Natural killer cell (primary cell): ENCODE data around the gene EXOSC1. TPM values are rescaled to one million over a fixed set of nuclear protein-coding genes. Genes with fewer than 3 reads are reported as not detected.

Source experiments
- ATAC-seq, 3 donors: fragments of 150-1000 bp in 2 of 3; fragments of 200-7000 bp in 1 of 3; cut with Tn5 transposase; 1 replicate in 1 of 3; 2 replicates in 2 of 3; pipeline ENCODE4 v1.10.0; 2021; ENCODE audit warnings: mild to moderate bottlenecking in 2 of 3, moderate library complexity in 2 of 3
- DNase-seq, 2 donors: peaks; one replicate each; pipeline versions ENCODE4 v3.0.0 to v3.0.0-alpha.2; 2013 to 2021; ENCODE audit warnings: mixed read lengths in 1 of 2
- H3K27ac ChIP-seq: one replicate; pipeline ENCODE4 v1.5.1; 2013; ENCODE audit warnings: mild to moderate bottlenecking, low read length
- H3K27me3 ChIP-seq: one replicate; pipeline ENCODE4 v1.6.1; 2013; ENCODE audit warnings: low read length; ENCODE audit not compliant: control insufficient read depth, insufficient read depth
- H3K36me3 ChIP-seq: one replicate; pipeline ENCODE4 v1.6.1; 2013; ENCODE audit warnings: low read length; ENCODE audit not compliant: control insufficient read depth, insufficient read depth
- H3K4me1 ChIP-seq: one replicate; pipeline ENCODE4 v1.6.1; 2013; ENCODE audit warnings: low read length; ENCODE audit not compliant: control insufficient read depth, insufficient read depth
- H3K4me3 ChIP-seq: one replicate; pipeline ENCODE4 v1.5.1; 2013; ENCODE audit warnings: low read length
- H3K9me3 ChIP-seq: one replicate; pipeline ENCODE4 v1.6.1; 2013; ENCODE audit warnings: low read length; ENCODE audit not compliant: control insufficient read depth, insufficient read depth
- H3K27ac Mint-ChIP-seq, 2 donors: one replicate each; pipeline ENCODE4 v1.8.0; 2022; ENCODE audit warnings: mild to moderate bottlenecking in 2 of 2, mixed read lengths in 2 of 2, moderate library complexity in 1 of 2
- H3K27me3 Mint-ChIP-seq, 2 donors: one replicate each; pipeline ENCODE4 v1.8.0; 2022; ENCODE audit warnings: low read depth in 2 of 2, mixed read lengths in 2 of 2
- H3K36me3 Mint-ChIP-seq: one replicate; pipeline ENCODE4 v1.8.0; 2022; ENCODE audit warnings: mixed read lengths
- H3K4me1 Mint-ChIP-seq, 2 donors: one replicate each; pipeline ENCODE4 v1.8.0; 2022; ENCODE audit warnings: mixed read lengths in 2 of 2
- H3K4me3 Mint-ChIP-seq: one replicate; pipeline ENCODE4 v1.8.0; 2022; ENCODE audit warnings: mild to moderate bottlenecking, moderate library complexity, mixed read lengths
- H3K9me3 Mint-ChIP-seq, 2 donors: one replicate each; pipeline ENCODE4 v1.8.0; 2022; ENCODE audit warnings: mixed read lengths in 2 of 2
- CTCF ChIP-seq: fragments of 200-600 bp; IDR thresholded peaks from one replicate; pipeline ENCODE4 v1.8.0; 2022; ENCODE audit warnings: antibody characterized with exemption
- WGBS: methylation state at CpG from one replicate; pipeline ENCODE4 v1.1.7; 2013; ENCODE audit warnings: missing lambda C conversion rate; ENCODE audit not compliant: insufficient coverage; 5-methylcytosine and 5-hydroxymethylcytosine counted together
- intact Hi-C: fragments of 100-400 bp; cut with micrococcal nuclease; formaldehyde crosslinking; loops from one replicate; pipeline ENCODE4 v1.14.2; 2022
- total RNA-seq, 4 donors: library from RNA; stranded (reverse); fragments of 120-200 nt in 1 of 4; gene quantifications; one replicate each; pipeline versions ENCODE4 v1.2.3 to v1.2.4, GENCODE V29; 2013 to 2022

The EXOSC1 gene
- total RNA-seq, 3 donors from 2014 or later (not counting 1 experiment from before 2014, with no cell fraction given), result 36.9 to 44.4 (median 37.6) TPM

GRCh38 chr10:97390091-97390490 is 55.7 kb downstream of the EXOSC1 start:
- Histone ChIP-seq H3K4me3 (no peak overlapping the region), H3K4me1 (no peaks in the 10 kb centered on the region), H3K9me3 (no peaks in the 10 kb centered on the region), H3K27ac (no peak overlapping the region), H3K27me3 (no peaks in the 10 kb centered on the region), H3K36me3 (peaks cover 30% of the 10 kb centered on the region)
- H3K4me1 Mint-ChIP-seq, result no peaks in the 10 kb centered on the region
- no peak for TF ChIP-seq CTCF
- no peaks in the 10 kb centered on the region for H3K27me3 Mint-ChIP-seq
- intact Hi-C loops, result no loop called here
- no peak overlapping the region for H3K4me3 Mint-ChIP-seq
- peak in 1 of 3 donors; percentile 39 for ATAC-seq
- DNase-seq, result no peak
- WGBS, result 95% methylated on average over 5 of the region's 5 CpGs
- H3K27ac Mint-ChIP-seq, result no peak overlapping the region
- H3K9me3 Mint-ChIP-seq, result no peaks in the 10 kb centered on the region
- H3K36me3 Mint-ChIP-seq, result no peaks in the 10 kb centered on the region

GRCh38 chr10:97388152-97388551 is 57.7 kb downstream of the EXOSC1 start:
- DNase-seq (no peak), ATAC-seq (peak in 1 of 3 donors; percentile 21)
- no peak for TF ChIP-seq CTCF
- Histone ChIP-seq H3K36me3 (peaks cover 25% of the 10 kb centered on the region), H3K9me3 (no peaks in the 10 kb centered on the region), H3K27me3 (no peaks in the 10 kb centered on the region), H3K4me1 (no peaks in the 10 kb centered on the region), H3K4me3 (no peak overlapping the region), H3K27ac (no peak overlapping the region)
- H3K4me1 Mint-ChIP-seq, result no peaks in the 10 kb centered on the region
- H3K9me3 Mint-ChIP-seq, result no peaks in the 10 kb centered on the region
- no peak overlapping the region for H3K27ac Mint-ChIP-seq
- no peaks in the 10 kb centered on the region for H3K27me3 Mint-ChIP-seq
- no peak overlapping the region for H3K4me3 Mint-ChIP-seq
- H3K36me3 Mint-ChIP-seq, result no peaks in the 10 kb centered on the region
- intact Hi-C loops, result no loop called here
- 92% methylated on average over 5 of the region's 5 CpGs for WGBS

Other genes with a start within 250 kb of the EXOSC1 start
- 10 to 100 TPM; 22.6 to 23.3 (median 22.7) TPM for gene ARHGAP19, start 153.4 kb downstream of the EXOSC1 start, total RNA-seq
- gene FRAT1, start 126.7 kb downstream of the EXOSC1 start, total RNA-seq, result 10 to 100 TPM; 26.0 to 45.0 (median 32.1) TPM
- gene FRAT2, start 111.3 kb downstream of the EXOSC1 start, total RNA-seq, result 10 to 100 TPM; 18.7 to 23.4 (median 22.2) TPM
- gene RRP12, start 44.7 kb downstream of the EXOSC1 start, total RNA-seq, result 100 to 1,000 TPM in 1 of 3 donors, 10 to 100 TPM in 2; 60.1 to 234 (median 79.2) TPM
- gene PGAM1, start 19.8 kb downstream of the EXOSC1 start, total RNA-seq, result 100 to 1,000 TPM in 1 of 3 donors, 10 to 100 TPM in 2; 92.6 to 104 (median 96.0) TPM
- gene ZDHHC16, start 169 bp upstream of the EXOSC1 start, total RNA-seq, result 10 to 100 TPM; 11.3 to 18.7 (median 12.7) TPM
- gene MMS19, start 52.4 kb upstream of the EXOSC1 start, total RNA-seq, result 10 to 100 TPM; 53.8 to 68.4 (median 61.7) TPM
- gene UBTD1, start 52.9 kb upstream of the EXOSC1 start, total RNA-seq, result 1 to 10 TPM in 1 of 3 donors, under 1 TPM in 2; 0.70 to 1.1 (median 0.75) TPM
- gene ANKRD2, start 126.8 kb upstream of the EXOSC1 start, total RNA-seq, result not detected
- not detected for gene HOGA1, start 138.4 kb upstream of the EXOSC1 start, total RNA-seq
- gene C10orf62, start 143.7 kb upstream of the EXOSC1 start, total RNA-seq, result under 1 TPM in 1 of 3 donors, not detected in 2; 0.32 TPM
- gene MORN4, start 187.5 kb upstream of the EXOSC1 start, total RNA-seq, result 1 to 10 TPM in 2 of 3 donors, under 1 TPM in 1; 0.14 to 2.0 (median 1.6) TPM
- 10 to 100 TPM; 41.3 to 66.1 (median 60.0) TPM for gene PI4K2A, start 194.7 kb upstream of the EXOSC1 start, total RNA-seq
- gene AVPI1, start 241.2 kb upstream of the EXOSC1 start, total RNA-seq, result 1 to 10 TPM; 6.1 to 8.4 (median 6.8) TPM